RWPE2 (cell line): ENCODE data around the gene MFGE8.
A peak's percentile ranks its signal among the peaks of the same experiment; 100 is the strongest.

Experiments
- ATAC-seq: fragments of 200-7000 bp; cut with Tn5 transposase; 3 replicates; pipeline ENCODE4 v1.9.1; 2021; ENCODE audit warnings: low read depth
- DNase-seq: peaks from one replicate; pipeline ENCODE4 v3.0.0-alpha.2; 2020; ENCODE audit warnings: low spot score
- H3K27ac ChIP-seq: fragments of 450-650 bp; 2 replicates; pipeline ENCODE4 v1.5.1; 2017; ENCODE audit warnings: mild to moderate bottlenecking; ENCODE audit not compliant: poor library complexity, severe bottlenecking
- H3K27me3 ChIP-seq: fragments of 250-450 bp; sonication (Bioruptor Pico); 2 replicates; pipeline ENCODE4 v1.5.1; 2021; ENCODE audit warnings: mild to moderate bottlenecking, moderate library complexity; ENCODE audit not compliant: insufficient read depth, poor library complexity, severe bottlenecking
- H3K36me3 ChIP-seq: fragments of 250-450 bp; sonication (Bioruptor Pico); 2 replicates; pipeline ENCODE4 v1.5.1; 2020; ENCODE audit warnings: low read depth, mild to moderate bottlenecking, moderate library complexity
- H3K4me1 ChIP-seq: fragments of 250-450 bp; sonication (Bioruptor Pico); 2 replicates; pipeline ENCODE4 v1.5.1; 2021; ENCODE audit warnings: mild to moderate bottlenecking, moderate library complexity; ENCODE audit not compliant: insufficient read depth, poor library complexity, severe bottlenecking
- H3K4me3 ChIP-seq: fragments of 250-450 bp; sonication (Bioruptor Pico); 2 replicates; pipeline ENCODE4 v1.5.1; 2021; ENCODE audit warnings: mild to moderate bottlenecking, moderate library complexity; ENCODE audit not compliant: severe bottlenecking
- H3K9me3 ChIP-seq: fragments of 250-450 bp; sonication (Bioruptor Pico); 2 replicates; pipeline ENCODE4 v1.5.1; 2021; ENCODE audit warnings: mild to moderate bottlenecking, moderate library complexity; ENCODE audit not compliant: severe bottlenecking
- CTCF ChIP-seq: fragments of 450-650 bp; IDR thresholded peaks from one replicate; pipeline ENCODE4 v1.5.1; 2017; ENCODE audit warnings: mild to moderate bottlenecking, moderate library complexity; ENCODE audit not compliant: poor library complexity, severe bottlenecking

MFGE8 gene

GRCh38 chr15:88874684-88875083, 38.5 kb downstream of the MFGE8 start:
- Histone ChIP-seq H3K27me3 (no peaks in the 10 kb centered on the region), H3K36me3 (no peaks in the 10 kb centered on the region), H3K27ac (no peak overlapping the region), H3K9me3 (no peaks in the 10 kb centered on the region), H3K4me1 (no peaks in the 10 kb centered on the region), H3K4me3 (no peak overlapping the region)
- DNase-seq: no peak
- ATAC-seq: no peak
- no peak for TF ChIP-seq CTCF

GRCh38 chr15:88874275-88874674, 38.9 kb downstream of the MFGE8 start:
- Histone ChIP-seq H3K4me1 (no peaks in the 10 kb centered on the region), H3K36me3 (no peaks in the 10 kb centered on the region), H3K27ac (no peak overlapping the region), H3K4me3 (no peak overlapping the region), H3K27me3 (no peaks in the 10 kb centered on the region), H3K9me3 (no peaks in the 10 kb centered on the region)
- no peak for DNase-seq
- no peak for TF ChIP-seq CTCF
- no peak for ATAC-seq

DNA sequence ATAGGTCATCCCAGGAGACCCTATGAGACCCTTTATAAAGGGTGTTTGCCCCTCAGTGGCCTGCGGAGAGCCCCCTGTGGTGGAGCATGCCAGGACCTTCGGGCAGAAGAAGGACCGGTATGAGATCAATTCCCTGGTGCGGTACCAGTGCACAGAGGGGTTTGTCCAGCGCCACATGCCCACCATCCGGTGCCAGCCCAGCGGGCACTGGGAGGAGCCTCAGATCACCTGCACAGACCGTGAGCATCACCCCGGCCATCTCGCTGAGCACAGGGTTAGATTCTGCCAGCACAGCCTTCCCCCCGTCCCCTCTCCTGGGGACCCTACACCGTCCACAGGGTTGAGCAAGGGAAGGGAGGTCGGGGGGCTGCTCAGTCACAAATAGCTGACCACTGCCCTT, 39.4 kb downstream of the MFGE8 start:
- no peaks in the 10 kb centered on the region for H3K9me3 ChIP-seq
- ATAC-seq: no peak
- TF ChIP-seq CTCF: no peak
- no peak overlapping the region for H3K27ac ChIP-seq
- no peaks in the 10 kb centered on the region for H3K36me3 ChIP-seq
- no peak for DNase-seq
- H3K27me3 ChIP-seq: no peaks in the 10 kb centered on the region
- H3K4me3 ChIP-seq: no peak overlapping the region
- no peaks in the 10 kb centered on the region for H3K4me1 ChIP-seq

- peak; percentile 18; the same call in 2 of the 3 replicates for ATAC-seq
- Histone ChIP-seq H3K9me3 (no peaks in the 10 kb centered on the region), H3K36me3 (no peaks in the 10 kb centered on the region), H3K27ac (no peak overlapping the region), H3K27me3 (no peaks in the 10 kb centered on the region), H3K4me3 (no peak overlapping the region), H3K4me1 (no peaks in the 10 kb centered on the region)
- no peak for DNase-seq
- no peak for TF ChIP-seq CTCF
Measured at GRCh38 chr15:88872706-88873105, 40.5 kb downstream of the MFGE8 start.

DNA sequence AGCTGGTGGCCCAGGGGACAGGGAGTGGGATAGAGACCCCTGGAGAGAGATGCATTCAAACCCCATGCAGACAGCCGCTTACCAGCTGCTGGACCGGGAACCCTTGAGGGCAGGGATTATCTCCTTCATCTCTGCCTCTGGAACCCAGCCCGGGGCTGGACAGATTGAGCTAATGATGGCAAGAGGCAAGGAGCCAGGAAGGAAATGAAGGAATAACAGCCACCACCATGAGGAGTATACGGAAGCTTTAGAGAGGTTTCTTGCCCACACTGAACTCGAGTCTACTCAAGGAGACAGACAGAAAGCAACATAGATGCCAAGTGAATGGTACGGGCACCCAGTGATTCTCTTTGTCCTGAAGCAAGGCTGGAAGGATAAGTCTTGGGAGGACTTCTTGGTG, 41.1 kb downstream of the MFGE8 start:
- TF ChIP-seq CTCF: no peak
- no peak overlapping the region for H3K27ac ChIP-seq
- H3K4me3 ChIP-seq: no peak overlapping the region
- H3K27me3 ChIP-seq: no peaks in the 10 kb centered on the region
- H3K4me1 ChIP-seq: no peaks in the 10 kb centered on the region
- ATAC-seq (no peak), DNase-seq (no peak)
- no peaks in the 10 kb centered on the region for H3K9me3 ChIP-seq
- H3K36me3 ChIP-seq: no peaks in the 10 kb centered on the region
